HPDE6-E6E7 (cell line): ENCODE measurements around the gene SMCO4.
"Not testable (repeated sequence)": the region's sequence is repeated elsewhere in the genome, so short reads cannot be mapped to it uniquely, and the experiment has no call there.

ENCODE experiments used
- DNase-seq: peaks from one replicate; pipeline ENCODE4 v3.0.0; 2011; ENCODE audit warnings: missing footprints; ENCODE audit errors: extremely low spot score

The SMCO4 gene

GRCh38 chr11:93476796-93477195, 66.4 kb downstream of the SMCO4 start:
- DNase-seq: peak; percentile 42

GRCh38 chr11:93474123-93474522, 69.1 kb downstream of the SMCO4 start:
- DNase-seq: no peak

GRCh38 chr11:93468290-93468689, 74.9 kb downstream of the SMCO4 start:
- no peak for DNase-seq

GRCh38 chr11:93467054-93467453, 76.1 kb downstream of the SMCO4 start:
- DNase-seq: no peak

GRCh38 chr11:93464927-93465540, 78.2 kb downstream of the SMCO4 start:
- DNase-seq: no peak

- DNase-seq: not testable (repeated sequence)
Measured at GRCh38 chr11:93463666-93464065, 79.5 kb downstream of the SMCO4 start.

- DNase-seq: no peak
Measured at GRCh38 chr11:93458286-93458685, 84.9 kb downstream of the SMCO4 start.

GRCh38 chr11:93444617-93445073, 98.5 kb downstream of the SMCO4 start:
- no peak for DNase-seq

GRCh38 chr11:93443232-93443631, 100.0 kb downstream of the SMCO4 start:
- not testable (repeated sequence) for DNase-seq

- no peak for DNase-seq
Measured at GRCh38 chr11:93432247-93432646, 110.9 kb downstream of the SMCO4 start.
